GM21526 (cell line): Measurements from ENCODE around the gene NUP133.

Experiments
- ATAC-seq: cut with Tn5 transposase; IDR thresholded peaks from one replicate; pipeline ENCODE4 v1.9.1; 2021; ENCODE audit warnings: moderate library complexity; ENCODE audit not compliant: unreplicated experiment, low FRiP score

The NUP133 gene

GRCh38 chr1:229454056-229454455 is 54.1 kb downstream of the NUP133 start:
- ATAC-seq: no peak

- no peak for ATAC-seq
Measured at GRCh38 chr1:229452956-229453801, 55.0 kb downstream of the NUP133 start.

GRCh38 chr1:229448845-229449244 is 59.3 kb downstream of the NUP133 start:
- no peak for ATAC-seq

- no peak for ATAC-seq
Measured at GRCh38 chr1:229448354-229448753, 59.8 kb downstream of the NUP133 start.

GRCh38 chr1:229447809-229448252 is 60.3 kb downstream of the NUP133 start:
- ATAC-seq: no peak

GRCh38 chr1:229445828-229446227 is 62.3 kb downstream of the NUP133 start:
- ATAC-seq: no peak

- ATAC-seq: peak; percentile 94
Measured at GRCh38 chr1:229440851-229441537, 67.1 kb downstream of the NUP133 start.

- no peak for ATAC-seq
Measured at GRCh38 chr1:229438021-229438420, 70.1 kb downstream of the NUP133 start.

GRCh38 chr1:229437443-229437842 is 70.7 kb downstream of the NUP133 start:
- no peak for ATAC-seq

- no peak for ATAC-seq
Measured at GRCh38 chr1:229436201-229436600, 71.9 kb downstream of the NUP133 start.

- no peak for ATAC-seq
Measured at GRCh38 chr1:229434641-229435051, 73.5 kb downstream of the NUP133 start.

- ATAC-seq: no peak
Measured at GRCh38 chr1:229434005-229434640, 74.0 kb downstream of the NUP133 start, which contains the start of gene ACTA1. ACTA1 (minus strand) TSS chr1:229434094; CDS start chr1:229433115, 979 bp downstream.

- no peak for ATAC-seq
Measured at GRCh38 chr1:229433364-229434004, 74.7 kb downstream of the NUP133 start.

GRCh38 chr1:229432905-229433304 is 75.2 kb downstream of the NUP133 start:
- no peak for ATAC-seq

GRCh38 chr1:229432116-229432461 is 76.1 kb downstream of the NUP133 start:
- ATAC-seq: no peak

- ATAC-seq: no peak
Measured at GRCh38 chr1:229431284-229432115, 76.6 kb downstream of the NUP133 start.

GRCh38 chr1:229430761-229431283 is 77.3 kb downstream of the NUP133 start:
- no peak for ATAC-seq

- no peak for ATAC-seq
Measured at GRCh38 chr1:229428256-229428655, 79.9 kb downstream of the NUP133 start.

- no peak for ATAC-seq
Measured at GRCh38 chr1:229427572-229427971, 80.6 kb downstream of the NUP133 start.
